Loucy (cell line): ENCODE measurements around the gene CRB2.

Experiments used
- H2AFZ ChIP-seq: fragments of 200-600 bp; sonication (generic); 2 replicates; pipeline ENCODE4 v1.6.0; 2016; ENCODE audit warnings: antibody characterized with exemption, mild to moderate bottlenecking, low read length, moderate library complexity
- H3F3A ChIP-seq: fragments of 200-600 bp; 2 replicates; pipeline ENCODE4 v1.6.0; 2016; ENCODE audit warnings: antibody characterized with exemption, low read depth, mild to moderate bottlenecking
- H3K27me3 ChIP-seq: fragments of 200-600 bp; sonication (generic); 2 replicates; pipeline ENCODE4 v1.6.1; 2014; ENCODE audit warnings: low read length, mild to moderate bottlenecking; ENCODE audit not compliant: insufficient read depth, poor library complexity, severe bottlenecking
- H3K36me3 ChIP-seq: fragments of 200-600 bp; sonication (generic); 2 replicates; pipeline ENCODE4 v1.6.1; 2016; ENCODE audit warnings: low read length; ENCODE audit not compliant: insufficient read depth
- H3K4me1 ChIP-seq: fragments of 200-600 bp; sonication (generic); 2 replicates; pipeline ENCODE4 v1.5.1; 2014; ENCODE audit warnings: low read length, mild to moderate bottlenecking; ENCODE audit not compliant: insufficient read depth, poor library complexity, severe bottlenecking
- H3K4me2 ChIP-seq: fragments of 200-600 bp; sonication (generic); 2 replicates; pipeline ENCODE4 v1.6.0; 2014; ENCODE audit warnings: antibody characterized with exemption, low read length, low read depth, mild to moderate bottlenecking; ENCODE audit not compliant: poor library complexity, severe bottlenecking
- H3K4me3 ChIP-seq: fragments of 200-600 bp; sonication (generic); 2 replicates; pipeline ENCODE4 v1.5.1; 2014; ENCODE audit warnings: low read length, mild to moderate bottlenecking, mixed read lengths; ENCODE audit not compliant: poor library complexity, severe bottlenecking
- H3K79me2 ChIP-seq: fragments of 200-600 bp; sonication (generic); 2 replicates; pipeline ENCODE4 v1.6.1; 2014; ENCODE audit warnings: low read length; ENCODE audit not compliant: insufficient read depth
- H3K9ac ChIP-seq: fragments of 200-600 bp; sonication (generic); 2 replicates; pipeline ENCODE4 v1.6.0; 2014; ENCODE audit warnings: mild to moderate bottlenecking, low read depth, low read length, moderate library complexity; ENCODE audit not compliant: poor library complexity, severe bottlenecking
- H3K9me2 ChIP-seq: fragments of 200-600 bp; sonication (generic); replicated peaks from 2 replicates; pipeline ENCODE4 v1.6.1; 2016; ENCODE audit warnings: low read depth, low read length, mixed read lengths
- H3K9me3 ChIP-seq: fragments of 200-600 bp; sonication (generic); 2 replicates; pipeline ENCODE4 v1.6.1; 2014; ENCODE audit warnings: mild to moderate bottlenecking, antibody characterized with exemption, low read length, low read depth; ENCODE audit not compliant: insufficient read depth
- H4K20me1 ChIP-seq: fragments of 200-600 bp; sonication (generic); 2 replicates; pipeline ENCODE4 v1.6.0; 2014; ENCODE audit warnings: antibody characterized with exemption, low read length, mild to moderate bottlenecking; ENCODE audit not compliant: insufficient read depth, poor library complexity, severe bottlenecking
- EZH2phosphoT487 ChIP-seq: fragments of 200-600 bp; IDR thresholded peaks from 2 replicates; pipeline ENCODE4 v1.6.1; 2018; ENCODE audit warnings: antibody characterized with exemption, mild to moderate bottlenecking, moderate library complexity, borderline replicate concordance
- TF ChIP-seq, protein P1 (sequence below): fragments of 200-600 bp; sonication (generic); conservative IDR thresholded peaks from 2 replicates; pipeline ENCODE4 v1.5.1; 2014; ENCODE audit warnings: mild to moderate bottlenecking, antibody characterized with exemption, low read length

Gene CRB2

DNA sequence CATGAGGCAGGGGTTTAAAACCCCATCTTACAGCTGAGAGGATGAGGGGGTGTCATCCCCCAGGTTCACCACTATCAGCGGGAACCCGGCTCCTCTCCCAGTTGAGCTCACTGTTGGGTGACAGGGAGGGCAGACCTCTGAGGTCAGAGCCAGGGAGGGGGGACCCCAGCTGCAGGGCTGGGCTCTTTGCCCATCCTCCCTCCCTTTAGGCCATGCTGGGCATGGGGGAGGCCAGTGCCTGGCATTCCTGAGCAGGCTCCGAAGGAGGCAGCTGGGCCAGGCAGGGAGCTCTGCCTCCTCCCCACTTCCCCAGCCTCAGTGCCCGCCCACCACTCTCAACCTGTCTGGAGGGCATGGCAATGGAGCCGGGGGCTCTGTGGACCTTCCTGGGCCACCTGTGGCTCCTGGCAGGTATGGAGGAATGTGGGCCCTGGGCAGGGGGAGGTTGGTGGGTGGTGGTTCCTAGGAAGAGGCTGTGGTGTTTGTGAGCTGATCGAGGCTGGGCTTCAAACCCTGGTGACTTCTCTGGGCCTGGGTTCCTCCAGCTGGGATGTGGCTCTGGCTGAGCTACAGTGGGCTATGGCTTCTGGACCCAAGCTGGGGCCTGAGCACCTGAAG, 12.6 kb downstream of the CRB2 start:
- Histone ChIP-seq H3K9me3 (no peaks in the 10 kb centered on the region), H3K9ac (no peak overlapping the region), H3K4me3 (no peak overlapping the region), H3K4me1 (no peaks in the 10 kb centered on the region), H2AFZ (no peak overlapping the region), H3K4me2 (no peak overlapping the region), H3F3A (no peaks in the 10 kb centered on the region), H3K36me3 (no peaks in the 10 kb centered on the region), H3K9me2 (no peaks in the 10 kb centered on the region), H3K27me3 (no peaks in the 10 kb centered on the region), H4K20me1 (no peaks in the 10 kb centered on the region), H3K79me2 (no peaks in the 10 kb centered on the region)
- no peak for TF ChIP-seq EZH2phosphoT487
- TF ChIP-seq, protein P1, sequence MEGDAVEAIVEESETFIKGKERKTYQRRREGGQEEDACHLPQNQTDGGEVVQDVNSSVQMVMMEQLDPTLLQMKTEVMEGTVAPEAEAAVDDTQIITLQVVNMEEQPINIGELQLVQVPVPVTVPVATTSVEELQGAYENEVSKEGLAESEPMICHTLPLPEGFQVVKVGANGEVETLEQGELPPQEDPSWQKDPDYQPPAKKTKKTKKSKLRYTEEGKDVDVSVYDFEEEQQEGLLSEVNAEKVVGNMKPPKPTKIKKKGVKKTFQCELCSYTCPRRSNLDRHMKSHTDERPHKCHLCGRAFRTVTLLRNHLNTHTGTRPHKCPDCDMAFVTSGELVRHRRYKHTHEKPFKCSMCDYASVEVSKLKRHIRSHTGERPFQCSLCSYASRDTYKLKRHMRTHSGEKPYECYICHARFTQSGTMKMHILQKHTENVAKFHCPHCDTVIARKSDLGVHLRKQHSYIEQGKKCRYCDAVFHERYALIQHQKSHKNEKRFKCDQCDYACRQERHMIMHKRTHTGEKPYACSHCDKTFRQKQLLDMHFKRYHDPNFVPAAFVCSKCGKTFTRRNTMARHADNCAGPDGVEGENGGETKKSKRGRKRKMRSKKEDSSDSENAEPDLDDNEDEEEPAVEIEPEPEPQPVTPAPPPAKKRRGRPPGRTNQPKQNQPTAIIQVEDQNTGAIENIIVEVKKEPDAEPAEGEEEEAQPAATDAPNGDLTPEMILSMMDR = no peak

DNA sequence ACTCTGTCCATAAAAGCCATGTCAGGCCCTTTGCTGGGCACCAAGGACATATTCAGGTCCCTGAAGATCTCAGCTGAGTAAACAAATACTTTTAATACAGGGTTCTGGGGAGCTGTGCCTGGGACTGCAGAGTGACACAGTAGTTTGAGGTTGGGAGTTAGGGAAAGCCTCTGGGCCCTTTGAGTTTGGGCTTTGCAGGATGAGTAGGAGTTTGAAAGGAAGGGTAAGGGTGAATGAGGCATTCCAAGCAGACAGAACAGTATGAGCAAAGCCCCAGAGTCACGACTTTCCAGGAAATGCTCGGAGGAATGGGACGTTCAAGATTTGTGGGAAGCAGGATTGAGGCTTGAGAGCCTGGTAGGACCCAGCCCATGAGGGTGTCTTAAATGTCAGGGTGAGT, 13.3 kb downstream of the CRB2 start:
- Histone ChIP-seq H3K9ac (no peak overlapping the region), H3K79me2 (no peaks in the 10 kb centered on the region), H3K4me2 (no peak overlapping the region), H3F3A (no peaks in the 10 kb centered on the region), H2AFZ (no peak overlapping the region), H3K4me1 (peaks cover 5% of the 10 kb centered on the region), H4K20me1 (no peaks in the 10 kb centered on the region), H3K4me3 (no peak overlapping the region), H3K9me3 (no peaks in the 10 kb centered on the region), H3K9me2 (no peaks in the 10 kb centered on the region), H3K27me3 (no peaks in the 10 kb centered on the region), H3K36me3 (no peaks in the 10 kb centered on the region)
- TF ChIP-seq, protein P1 = no peak
- no peak for TF ChIP-seq EZH2phosphoT487

DNA sequence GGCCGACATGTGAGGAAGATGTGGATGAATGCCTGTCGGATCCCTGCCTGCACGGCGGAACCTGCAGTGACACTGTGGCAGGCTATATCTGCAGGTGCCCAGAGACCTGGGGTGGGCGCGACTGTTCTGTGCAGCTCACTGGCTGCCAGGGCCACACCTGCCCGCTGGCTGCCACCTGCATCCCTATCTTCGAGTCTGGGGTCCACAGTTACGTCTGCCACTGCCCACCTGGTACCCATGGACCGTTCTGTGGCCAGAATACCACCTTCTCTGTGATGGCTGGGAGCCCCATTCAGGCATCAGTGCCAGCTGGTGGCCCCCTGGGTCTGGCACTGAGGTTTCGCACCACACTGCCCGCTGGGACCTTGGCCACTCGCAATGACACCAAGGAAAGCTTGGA, 14.1 kb downstream of the CRB2 start:
- no peaks in the 10 kb centered on the region for H3K36me3 ChIP-seq
- no peak overlapping the region for H2AFZ ChIP-seq
- H3K9ac ChIP-seq = no peak overlapping the region
- no peak overlapping the region for H3K4me2 ChIP-seq
- H3K4me1 ChIP-seq = peaks cover 13% of the 10 kb centered on the region
- no peaks in the 10 kb centered on the region for H3K79me2 ChIP-seq
- no peaks in the 10 kb centered on the region for H3F3A ChIP-seq
- H3K27me3 ChIP-seq = no peaks in the 10 kb centered on the region
- no peak overlapping the region for H3K4me3 ChIP-seq
- no peaks in the 10 kb centered on the region for H3K9me2 ChIP-seq
- H4K20me1 ChIP-seq = no peaks in the 10 kb centered on the region
- TF ChIP-seq EZH2phosphoT487 = no peak
- no peaks in the 10 kb centered on the region for H3K9me3 ChIP-seq

DNA sequence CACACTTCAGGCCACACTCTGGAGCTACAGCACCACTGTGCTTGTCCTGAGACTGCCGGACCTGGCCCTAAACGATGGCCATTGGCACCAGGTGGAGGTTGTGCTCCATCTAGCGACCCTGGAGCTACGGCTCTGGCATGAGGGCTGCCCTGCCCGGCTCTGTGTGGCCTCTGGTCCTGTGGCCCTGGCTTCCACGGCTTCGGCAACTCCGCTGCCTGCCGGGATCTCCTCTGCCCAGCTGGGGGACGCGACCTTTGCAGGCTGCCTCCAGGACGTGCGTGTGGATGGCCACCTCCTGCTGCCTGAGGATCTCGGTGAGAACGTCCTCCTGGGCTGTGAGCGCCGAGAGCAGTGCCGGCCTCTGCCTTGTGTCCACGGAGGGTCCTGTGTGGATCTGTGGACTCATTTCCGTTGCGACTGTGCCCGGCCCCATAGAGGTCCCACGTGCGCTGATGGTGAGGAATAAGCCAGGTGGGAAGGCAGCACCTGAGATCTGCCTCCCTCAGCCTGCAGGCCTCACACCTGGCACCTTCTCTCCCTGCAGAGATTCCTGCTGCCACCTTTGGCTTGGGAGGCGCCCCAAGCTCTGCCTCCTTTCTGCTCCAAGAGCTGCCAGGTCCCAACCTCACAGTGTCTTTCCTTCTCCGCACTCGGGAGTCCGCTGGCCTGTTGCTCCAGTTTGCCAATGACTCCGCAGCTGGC, 14.7 kb downstream of the CRB2 start:
- Histone ChIP-seq H3K27me3 (no peaks in the 10 kb centered on the region), H3K9me2 (no peaks in the 10 kb centered on the region), H3K4me1 (peaks cover 19% of the 10 kb centered on the region)

More for the DNA sequence above, 14.7 kb downstream of the CRB2 start:
- Histone ChIP-seq H2AFZ (no peak overlapping the region), H3K79me2 (no peaks in the 10 kb centered on the region), H3K4me2 (no peak overlapping the region), H3K9ac (no peak overlapping the region), H3K4me3 (no peak overlapping the region), H4K20me1 (no peaks in the 10 kb centered on the region), H3F3A (no peaks in the 10 kb centered on the region), H3K36me3 (no peaks in the 10 kb centered on the region), H3K9me3 (no peaks in the 10 kb centered on the region)
- no peak for TF ChIP-seq EZH2phosphoT487
- TF ChIP-seq, protein P1 = no peak
